Measurements from ENCODE around the gene HDHD2.

Gene HDHD2

DNA sequence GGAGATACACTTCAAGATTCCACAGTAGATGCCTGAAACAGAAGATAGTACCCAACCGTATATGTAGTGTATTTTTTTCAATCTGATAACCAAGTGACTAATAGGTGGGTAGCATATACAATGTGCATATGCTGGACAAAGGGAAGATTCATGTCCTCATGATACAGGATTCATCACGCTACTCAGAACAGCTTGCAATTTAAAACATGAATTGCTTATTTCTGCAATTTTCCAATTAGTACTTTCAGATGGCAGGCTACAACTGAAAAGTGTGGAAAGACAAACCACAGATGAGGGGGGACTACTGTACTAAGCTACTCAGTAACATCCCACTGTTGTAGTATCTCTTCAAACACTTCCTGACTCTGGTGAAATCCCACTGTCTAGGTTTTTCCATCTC, 22.2 kb upstream of the HDHD2 start:
- Histone ChIP-seq H3K9me2 (replicated peaks; ENCODE audit: insufficient read depth, low read length) (no peaks in the 10 kb centered on the region), H3K79me2 (ENCODE audit: low read length) (peaks cover 86% of the 10 kb centered on the region), H3K36me3 (replicated peaks; ENCODE audit: insufficient read depth, low read length) (no peaks in the 10 kb centered on the region), H2AFZ (ENCODE audit: low read length) (no peak overlapping the region), H3K9ac (ENCODE audit: low read length) (no peak overlapping the region), H3K4me3 (ENCODE audit: low read length) (no peak overlapping the region), H4K20me1 (ENCODE audit: insufficient read depth, low read length) (0 out of 2 replicates have a peak, but pooled peaks cover 9% of the 10 kb centered on the region), H3K4me1 (ENCODE audit: low read length) (peaks cover 5% of the 10 kb centered on the region), H3K4me2 (ENCODE audit: low read depth, low read length) (no peak overlapping the region), H3F3A (ENCODE audit: insufficient read depth, low read length) (no peaks in the 10 kb centered on the region), H3K9me3 (replicated peaks; ENCODE audit: insufficient read depth, low read length) (no peaks in the 10 kb centered on the region), H3K27me3 (replicated peaks; ENCODE audit: insufficient read depth, low read length) (no peaks in the 10 kb centered on the region), H3K27ac (ENCODE audit: low read length) (no peak overlapping the region)
- DNase-seq, result no peak
- TF ChIP-seq, protein P1, sequence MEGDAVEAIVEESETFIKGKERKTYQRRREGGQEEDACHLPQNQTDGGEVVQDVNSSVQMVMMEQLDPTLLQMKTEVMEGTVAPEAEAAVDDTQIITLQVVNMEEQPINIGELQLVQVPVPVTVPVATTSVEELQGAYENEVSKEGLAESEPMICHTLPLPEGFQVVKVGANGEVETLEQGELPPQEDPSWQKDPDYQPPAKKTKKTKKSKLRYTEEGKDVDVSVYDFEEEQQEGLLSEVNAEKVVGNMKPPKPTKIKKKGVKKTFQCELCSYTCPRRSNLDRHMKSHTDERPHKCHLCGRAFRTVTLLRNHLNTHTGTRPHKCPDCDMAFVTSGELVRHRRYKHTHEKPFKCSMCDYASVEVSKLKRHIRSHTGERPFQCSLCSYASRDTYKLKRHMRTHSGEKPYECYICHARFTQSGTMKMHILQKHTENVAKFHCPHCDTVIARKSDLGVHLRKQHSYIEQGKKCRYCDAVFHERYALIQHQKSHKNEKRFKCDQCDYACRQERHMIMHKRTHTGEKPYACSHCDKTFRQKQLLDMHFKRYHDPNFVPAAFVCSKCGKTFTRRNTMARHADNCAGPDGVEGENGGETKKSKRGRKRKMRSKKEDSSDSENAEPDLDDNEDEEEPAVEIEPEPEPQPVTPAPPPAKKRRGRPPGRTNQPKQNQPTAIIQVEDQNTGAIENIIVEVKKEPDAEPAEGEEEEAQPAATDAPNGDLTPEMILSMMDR (IDR thresholded peaks at IDR 0.05; ENCODE audit: low read length), result no peak
- TF ChIP-seq EZH2phosphoT487 (IDR thresholded peaks at IDR 0.05; ENCODE audit: low read length) (no peak), EZH2 (optimal IDR thresholded peaks at IDR 0.05; ENCODE audit: low read depth, low read length) (no peak)

DNA sequence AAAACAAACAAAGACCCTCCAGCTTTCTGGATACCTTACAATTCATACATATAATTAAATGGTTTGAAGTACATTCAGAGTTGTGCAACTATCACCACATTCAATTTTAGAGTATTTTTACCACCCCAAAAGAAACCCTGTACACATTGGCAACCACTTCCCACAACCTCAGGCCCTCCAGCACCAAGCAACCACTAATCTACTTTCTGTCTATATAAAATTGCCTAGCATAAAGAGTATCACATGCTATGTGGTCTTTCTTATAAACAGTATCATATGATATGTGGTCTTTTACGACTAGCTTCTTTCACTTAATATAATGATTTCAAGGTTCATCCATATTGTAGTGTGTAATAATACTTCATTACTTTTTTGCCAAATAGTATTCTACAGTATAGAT, 18.6 kb upstream of the HDHD2 start:
- no peak overlapping the region for H3K4me3 ChIP-seq (ENCODE audit: low read length)
- H3K4me2 ChIP-seq (ENCODE audit: low read depth, low read length), result no peak overlapping the region

DNA sequence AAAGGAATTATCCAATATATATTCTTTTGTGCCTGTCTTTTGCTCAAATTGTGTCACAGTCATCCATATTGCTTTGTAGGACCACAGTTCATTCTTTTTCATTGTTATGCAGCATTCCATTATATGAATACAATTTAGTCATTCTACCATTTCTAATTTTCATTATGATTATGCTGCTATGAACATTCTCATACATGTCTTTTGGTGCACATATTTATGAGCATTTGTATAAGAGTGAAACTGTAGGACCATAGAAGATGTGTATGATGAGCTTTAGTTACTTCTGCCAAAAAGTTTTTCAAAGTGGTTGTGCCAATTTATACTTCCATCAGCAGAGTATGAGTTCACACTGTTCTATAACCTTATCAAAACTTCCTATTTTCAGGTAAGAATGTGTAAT, 18.2 kb upstream of the HDHD2 start:
- Histone ChIP-seq H3K27me3 (replicated peaks; ENCODE audit: insufficient read depth, low read length) (no peaks in the 10 kb centered on the region), H3K4me1 (ENCODE audit: low read length) (peaks cover 6% of the 10 kb centered on the region; the same call in 1 of the 2 replicates), H2AFZ (ENCODE audit: low read length) (no peak overlapping the region), H3K9ac (ENCODE audit: low read length) (no peak overlapping the region), H3K27ac (ENCODE audit: low read length) (no peak overlapping the region), H3K36me3 (replicated peaks; ENCODE audit: insufficient read depth, low read length) (no peaks in the 10 kb centered on the region), H3K4me2 (ENCODE audit: low read depth, low read length) (no peak overlapping the region), H3K9me2 (replicated peaks; ENCODE audit: insufficient read depth, low read length) (no peaks in the 10 kb centered on the region), H3K79me2 (ENCODE audit: low read length) (peaks cover 98% of the 10 kb centered on the region), H3K4me3 (ENCODE audit: low read length) (no peak overlapping the region), H3K9me3 (replicated peaks; ENCODE audit: insufficient read depth, low read length) (no peaks in the 10 kb centered on the region), H4K20me1 (ENCODE audit: insufficient read depth, low read length) (0 out of 2 replicates have a peak, but pooled peaks cover 9% of the 10 kb centered on the region), H3F3A (ENCODE audit: insufficient read depth, low read length) (no peaks in the 10 kb centered on the region)
- no peak for TF ChIP-seq EZH2phosphoT487 (IDR thresholded peaks at IDR 0.05; ENCODE audit: low read length)
- no peak for DNase-seq

More for the DNA sequence above, 18.6 kb upstream of the HDHD2 start:
- DNase-seq, result no peak
- Histone ChIP-seq H3K9ac (ENCODE audit: low read length) (no peak overlapping the region), H2AFZ (ENCODE audit: low read length) (no peak overlapping the region), H4K20me1 (ENCODE audit: insufficient read depth, low read length) (0 out of 2 replicates have a peak, but pooled peaks cover 9% of the 10 kb centered on the region), H3K36me3 (replicated peaks; ENCODE audit: insufficient read depth, low read length) (no peaks in the 10 kb centered on the region), H3K27me3 (replicated peaks; ENCODE audit: insufficient read depth, low read length) (no peaks in the 10 kb centered on the region), H3K79me2 (ENCODE audit: low read length) (peaks cover 98% of the 10 kb centered on the region), H3K27ac (ENCODE audit: low read length) (no peak overlapping the region), H3K4me1 (ENCODE audit: low read length) (peaks cover 2% of the 10 kb centered on the region; the same call in 1 of the 2 replicates), H3K9me2 (replicated peaks; ENCODE audit: insufficient read depth, low read length) (no peaks in the 10 kb centered on the region), H3K9me3 (replicated peaks; ENCODE audit: insufficient read depth, low read length) (no peaks in the 10 kb centered on the region), H3F3A (ENCODE audit: insufficient read depth, low read length) (no peaks in the 10 kb centered on the region)
- TF ChIP-seq EZH2 (optimal IDR thresholded peaks at IDR 0.05; ENCODE audit: low read depth, low read length) (no peak), EZH2phosphoT487 (IDR thresholded peaks at IDR 0.05; ENCODE audit: low read length) (no peak)
- TF ChIP-seq, protein P1 (IDR thresholded peaks at IDR 0.05; ENCODE audit: low read length), result no peak

DNA sequence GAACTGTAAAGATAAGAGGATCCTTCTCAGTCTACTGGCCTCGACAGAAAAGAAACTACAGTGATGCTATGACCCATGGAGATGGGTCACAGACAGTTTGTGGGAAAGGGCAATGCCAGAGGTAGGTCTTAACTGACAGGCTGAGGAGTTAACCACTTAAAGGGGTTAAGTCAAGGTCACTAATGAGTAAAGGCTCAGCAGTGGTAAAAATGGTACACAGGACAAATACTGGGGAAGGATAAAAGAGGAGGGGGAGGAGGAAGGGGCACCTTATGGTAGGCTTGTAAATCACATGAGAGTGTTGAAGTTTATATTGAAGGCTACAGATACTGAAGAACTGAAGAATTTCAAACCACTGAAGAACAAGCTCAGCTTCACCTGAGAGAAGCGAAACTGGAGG, 16.0 kb upstream of the HDHD2 start:
- no peak overlapping the region for H3K4me2 ChIP-seq (ENCODE audit: low read depth, low read length)
- peaks cover 98% of the 10 kb centered on the region for H3K79me2 ChIP-seq (ENCODE audit: low read length)
- no peaks in the 10 kb centered on the region for H3K9me3 ChIP-seq (replicated peaks; ENCODE audit: insufficient read depth, low read length)
- H3K36me3 ChIP-seq (replicated peaks; ENCODE audit: insufficient read depth, low read length), result no peaks in the 10 kb centered on the region
- no peak overlapping the region for H3K27ac ChIP-seq (ENCODE audit: low read length)
- DNase-seq, result no peak
- H3K9ac ChIP-seq (ENCODE audit: low read length), result no peak overlapping the region
- H3K9me2 ChIP-seq (replicated peaks; ENCODE audit: insufficient read depth, low read length), result no peaks in the 10 kb centered on the region
- no peaks in the 10 kb centered on the region for H3F3A ChIP-seq (ENCODE audit: insufficient read depth, low read length)
- TF ChIP-seq, protein P1 (IDR thresholded peaks at IDR 0.05; ENCODE audit: low read length), result no peak
- TF ChIP-seq EZH2 (optimal IDR thresholded peaks at IDR 0.05; ENCODE audit: low read depth, low read length) (no peak), EZH2phosphoT487 (IDR thresholded peaks at IDR 0.05; ENCODE audit: low read length) (no peak)
- H3K27me3 ChIP-seq (replicated peaks; ENCODE audit: insufficient read depth, low read length), result no peaks in the 10 kb centered on the region
- no peak overlapping the region for H2AFZ ChIP-seq (ENCODE audit: low read length)
- peaks cover 9% of the 10 kb centered on the region; the same call in 1 of the 2 replicates for H4K20me1 ChIP-seq (ENCODE audit: insufficient read depth, low read length)
- H3K4me1 ChIP-seq (ENCODE audit: low read length), result peaks cover 11% of the 10 kb centered on the region; the same call in 1 of the 2 replicates
- H3K4me3 ChIP-seq (ENCODE audit: low read length), result no peak overlapping the region

Measured in MM.1S (cell line).